Measurements from ENCODE around the gene FAM171A2.

DNA sequence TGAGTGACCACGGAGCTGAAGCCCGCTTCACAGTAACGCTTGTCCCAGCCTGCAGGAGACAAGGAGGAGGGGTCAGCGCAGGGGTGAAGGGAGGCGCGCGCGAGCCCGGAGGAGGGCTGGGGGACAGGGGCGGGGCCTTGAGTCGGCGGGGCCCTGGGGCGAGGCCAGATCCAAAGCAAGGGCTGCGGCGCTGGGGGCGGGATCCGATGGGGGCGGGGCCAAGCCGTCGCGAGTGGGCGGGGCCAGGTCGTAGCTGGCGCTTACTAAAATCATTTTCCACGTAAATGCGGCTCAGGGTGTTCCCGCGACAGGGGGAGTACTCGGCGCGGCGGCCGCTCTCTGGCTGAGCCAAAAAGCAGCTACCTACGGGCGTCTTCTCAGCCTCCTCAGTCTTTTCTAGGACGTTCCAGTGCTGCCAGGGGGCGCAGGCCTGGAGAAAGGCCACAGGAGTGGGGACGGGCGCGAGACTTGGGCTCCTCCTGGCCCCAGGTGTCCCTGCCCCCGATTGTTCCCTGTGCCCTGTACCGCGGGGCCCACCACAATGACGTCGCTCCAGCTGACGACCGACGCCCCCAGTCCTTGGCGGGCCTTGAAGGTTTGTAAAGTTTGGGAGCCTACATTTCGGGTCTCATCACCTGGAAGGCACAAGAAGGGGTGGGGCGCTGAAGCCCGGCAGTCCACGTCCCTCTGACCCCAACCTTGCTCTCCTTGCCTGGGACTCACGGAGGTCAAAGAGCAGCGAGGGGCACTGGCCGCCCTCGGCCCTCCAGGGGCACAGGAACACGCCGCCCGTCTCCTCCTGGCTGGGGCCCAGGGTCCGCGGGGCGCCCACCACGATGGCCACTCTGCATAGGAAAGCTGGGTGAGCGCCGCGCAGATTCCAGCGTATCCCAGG lies 21.9 kb upstream of the FAM171A2 start:
- TF ChIP-seq CTCF (IDR thresholded peaks at IDR 0.05) (peak in 1 of 5 experiments; percentile 27), POLR2A (IDR thresholded peaks at IDR 0.05) (peak in 1 of 2 donors; percentile 51)

Data from tibial nerve (tissue), 3 donors.